ENCODE results near the gene PLA2G4A. TPM values are rescaled to one million over a fixed set of nuclear protein-coding genes. Genes with fewer than 3 reads are reported as not detected.

PLA2G4A gene
- total RNA-seq, 2 donors from 2014 or later = 4.7 to 11.2 TPM

DNA sequence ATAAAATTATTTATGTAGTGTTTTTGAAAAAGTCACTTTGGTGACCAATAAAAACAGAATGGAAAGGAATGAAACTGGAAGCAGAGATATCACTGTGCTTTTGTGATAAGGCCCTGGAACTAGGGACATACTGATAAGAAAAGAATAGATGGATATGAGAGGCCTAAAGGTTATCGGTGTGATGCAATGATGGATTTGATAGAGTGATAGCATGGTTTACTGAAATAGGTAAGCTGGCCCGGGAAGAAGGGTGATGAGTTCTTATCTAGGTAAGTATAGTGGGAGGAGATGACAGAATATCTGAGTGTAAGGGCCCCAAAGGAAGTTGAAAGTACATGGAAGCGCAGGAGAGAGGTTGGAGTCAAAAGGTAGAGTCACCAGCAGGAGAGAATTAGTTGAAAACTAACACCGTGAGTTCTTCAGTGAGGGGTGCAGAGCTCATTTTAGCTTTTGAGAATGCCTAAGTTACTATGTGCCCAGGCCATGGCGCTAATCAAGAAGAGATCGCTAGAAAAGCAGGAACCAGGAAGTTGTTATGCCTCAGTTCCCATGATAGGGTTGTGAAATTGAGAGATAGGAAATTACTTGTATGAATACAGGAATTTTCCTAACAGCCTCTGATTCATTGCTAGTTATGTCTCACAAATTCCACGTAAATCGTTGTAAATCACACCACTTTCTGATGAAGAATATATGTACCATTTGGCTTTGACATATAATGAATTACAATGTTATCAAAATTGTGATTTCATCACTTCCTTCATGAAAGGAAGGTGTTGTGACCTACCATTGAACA is 115.3 kb downstream of the PLA2G4A start:
- ATAC-seq (no peak), DNase-seq (no peak)
- Histone ChIP-seq H3K9me3 (no peaks in the 10 kb centered on the region), H3K4me3 (no peak overlapping the region), H3K4me1 (no peaks in the 10 kb centered on the region), H3K36me3 (replicated peaks in 1 of 2; ENCODE audit: insufficient read depth in 1 of 2, low read depth in 2 of 2) (no peaks in the 10 kb centered on the region), H3K27ac (no peak overlapping the region), H3K27me3 (no peaks in the 10 kb centered on the region)
- no peak for TF ChIP-seq POLR2A (IDR thresholded peaks at IDR 0.05)
- TF ChIP-seq, protein P1, sequence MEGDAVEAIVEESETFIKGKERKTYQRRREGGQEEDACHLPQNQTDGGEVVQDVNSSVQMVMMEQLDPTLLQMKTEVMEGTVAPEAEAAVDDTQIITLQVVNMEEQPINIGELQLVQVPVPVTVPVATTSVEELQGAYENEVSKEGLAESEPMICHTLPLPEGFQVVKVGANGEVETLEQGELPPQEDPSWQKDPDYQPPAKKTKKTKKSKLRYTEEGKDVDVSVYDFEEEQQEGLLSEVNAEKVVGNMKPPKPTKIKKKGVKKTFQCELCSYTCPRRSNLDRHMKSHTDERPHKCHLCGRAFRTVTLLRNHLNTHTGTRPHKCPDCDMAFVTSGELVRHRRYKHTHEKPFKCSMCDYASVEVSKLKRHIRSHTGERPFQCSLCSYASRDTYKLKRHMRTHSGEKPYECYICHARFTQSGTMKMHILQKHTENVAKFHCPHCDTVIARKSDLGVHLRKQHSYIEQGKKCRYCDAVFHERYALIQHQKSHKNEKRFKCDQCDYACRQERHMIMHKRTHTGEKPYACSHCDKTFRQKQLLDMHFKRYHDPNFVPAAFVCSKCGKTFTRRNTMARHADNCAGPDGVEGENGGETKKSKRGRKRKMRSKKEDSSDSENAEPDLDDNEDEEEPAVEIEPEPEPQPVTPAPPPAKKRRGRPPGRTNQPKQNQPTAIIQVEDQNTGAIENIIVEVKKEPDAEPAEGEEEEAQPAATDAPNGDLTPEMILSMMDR (IDR thresholded peaks at IDR 0.05) = no peak
- intact Hi-C loops (cut with DNase I) = no loop called here
- WGBS, 2 donors = 58 to 66% methylated on average over 8 of the region's 8 CpGs

DNA sequence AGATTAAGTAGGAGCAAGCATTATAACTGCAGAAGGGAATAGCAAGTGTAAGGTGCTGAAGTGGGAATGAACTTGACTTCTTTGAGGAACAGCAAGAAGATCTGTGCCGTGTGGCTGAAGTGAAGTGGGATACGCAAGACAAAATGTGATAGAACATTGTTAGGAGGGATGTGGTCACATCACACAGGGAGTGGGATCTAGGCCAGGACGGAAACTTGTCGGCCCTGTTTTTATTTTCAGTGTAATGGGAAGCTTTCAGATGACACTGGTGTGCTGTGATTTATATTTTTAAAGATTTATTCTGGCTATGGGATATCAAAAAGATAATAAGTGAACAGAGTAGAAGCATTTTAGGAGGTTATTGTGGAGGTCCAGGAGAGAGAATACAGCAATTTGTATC is 116.4 kb downstream of the PLA2G4A start:
- ATAC-seq = no peak
- Histone ChIP-seq H3K4me1 (no peaks in the 10 kb centered on the region), H3K36me3 (replicated peaks in 1 of 2; ENCODE audit: insufficient read depth in 1 of 2, low read depth in 2 of 2) (no peaks in the 10 kb centered on the region), H3K27me3 (no peaks in the 10 kb centered on the region), H3K27ac (no peak overlapping the region), H3K4me3 (no peak overlapping the region), H3K9me3 (no peaks in the 10 kb centered on the region)
- no peak for DNase-seq
- WGBS, 2 donors = 75 to 77% methylated on average over 4 of the region's 4 CpGs
- intact Hi-C loops (cut with DNase I) = no loop called here
- no peak for TF ChIP-seq POLR2A (IDR thresholded peaks at IDR 0.05)
- TF ChIP-seq, protein P1 (IDR thresholded peaks at IDR 0.05) = no peak

DNA sequence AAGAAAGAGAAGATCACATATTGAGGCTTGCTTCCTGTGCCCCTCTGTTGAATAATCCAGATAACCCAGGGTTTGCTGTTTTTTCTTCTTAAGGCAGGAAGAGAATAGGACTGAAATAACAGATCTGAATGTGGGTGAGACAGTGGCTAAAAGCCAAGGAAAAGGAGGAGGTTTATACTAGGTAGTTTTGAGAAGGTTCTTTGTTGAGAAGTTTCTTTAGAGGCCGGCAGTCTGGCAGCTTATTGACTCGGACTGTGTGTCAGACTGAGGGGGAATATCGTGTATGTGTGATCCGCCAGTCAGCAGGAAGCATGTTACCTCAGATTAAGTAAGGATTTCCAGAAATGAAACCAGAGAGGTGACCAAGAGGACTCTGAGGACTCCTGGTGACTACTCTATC is 119.8 kb downstream of the PLA2G4A start:
- Histone ChIP-seq H3K36me3 (replicated peaks in 1 of 2; ENCODE audit: insufficient read depth in 1 of 2, low read depth in 2 of 2) (no peaks in the 10 kb centered on the region), H3K9me3 (no peaks in the 10 kb centered on the region), H3K27me3 (no peaks in the 10 kb centered on the region), H3K4me1 (no peaks in the 10 kb centered on the region), H3K27ac (no peak overlapping the region), H3K4me3 (no peak overlapping the region)
- TF ChIP-seq, protein P1 (IDR thresholded peaks at IDR 0.05) = no peak
- TF ChIP-seq POLR2A (IDR thresholded peaks at IDR 0.05) = no peak
- 50 to 52% methylated on average over 4 of the region's 4 CpGs for WGBS, 2 donors
- DNase-seq (no peak), ATAC-seq (no peak)
- intact Hi-C loops (cut with DNase I) = no loop called here

DNA sequence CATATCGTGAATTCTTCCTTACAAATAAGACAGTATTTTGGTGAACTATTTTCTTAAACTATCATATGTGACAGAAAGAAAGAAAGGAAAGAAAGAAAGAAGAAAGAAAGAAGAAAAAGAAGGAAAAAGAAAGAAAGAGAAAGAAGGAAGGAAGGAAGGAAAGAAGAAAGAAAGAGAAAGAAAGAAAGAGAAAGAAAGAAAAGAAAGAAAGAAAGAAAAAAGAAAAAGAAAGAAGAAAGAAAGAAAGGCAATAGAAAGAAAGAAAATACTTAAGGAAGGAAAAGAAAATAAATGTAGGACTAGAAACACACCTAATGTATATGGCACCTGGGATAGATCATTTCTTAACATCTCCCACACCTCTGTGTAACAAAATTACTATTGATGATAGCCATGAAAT is 120.4 kb downstream of the PLA2G4A start:
- DNase-seq (no peak), ATAC-seq (no peak)
- no peaks in the 10 kb centered on the region for H3K36me3 ChIP-seq (replicated peaks in 1 of 2; ENCODE audit: insufficient read depth in 1 of 2, low read depth in 2 of 2)
- 29 to 51% methylated on average over 1 of the region's 1 CpG for WGBS, 2 donors
- H3K27ac ChIP-seq = no peak overlapping the region
- H3K9me3 ChIP-seq = no peaks in the 10 kb centered on the region
- no peak for TF ChIP-seq POLR2A (IDR thresholded peaks at IDR 0.05)
- TF ChIP-seq, protein P1 (IDR thresholded peaks at IDR 0.05) = no peak
- intact Hi-C loops (cut with DNase I) = no loop called here
- H3K4me1 ChIP-seq = no peaks in the 10 kb centered on the region
- H3K4me3 ChIP-seq = no peak overlapping the region
- H3K27me3 ChIP-seq = no peaks in the 10 kb centered on the region

DNA sequence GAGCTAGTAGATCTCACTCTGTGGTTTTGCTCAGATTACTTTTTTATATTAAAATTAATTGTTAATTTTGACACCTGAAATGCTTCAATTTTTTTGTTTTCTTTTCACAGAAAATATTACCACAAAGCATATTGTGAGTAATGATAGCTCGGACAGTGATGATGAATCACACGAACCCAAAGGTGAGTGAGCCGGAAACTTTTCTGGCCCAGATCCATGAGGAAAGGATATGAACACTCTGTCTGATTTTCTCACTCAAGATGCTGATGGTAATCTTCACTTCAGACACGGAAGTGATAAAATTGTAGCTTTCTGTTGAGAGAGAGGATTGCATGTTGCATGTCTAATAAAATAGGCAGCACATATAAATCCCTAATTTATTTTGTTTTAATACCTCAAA is 121.8 kb downstream of the PLA2G4A start:
- no peak for ATAC-seq
- intact Hi-C loops (cut with DNase I) = no loop called here
- no peaks in the 10 kb centered on the region for H3K9me3 ChIP-seq
- TF ChIP-seq, protein P1 (IDR thresholded peaks at IDR 0.05) = no peak
- TF ChIP-seq POLR2A (IDR thresholded peaks at IDR 0.05) = no peak
- no peak for DNase-seq
- H3K4me3 ChIP-seq = no peak overlapping the region
- no peaks in the 10 kb centered on the region for H3K36me3 ChIP-seq (replicated peaks in 1 of 2; ENCODE audit: insufficient read depth in 1 of 2, low read depth in 2 of 2)
- H3K4me1 ChIP-seq = no peaks in the 10 kb centered on the region
- WGBS, 2 donors = 67 to 75% methylated on average over 4 of the region's 4 CpGs
- no peaks in the 10 kb centered on the region for H3K27me3 ChIP-seq
- H3K27ac ChIP-seq = no peak overlapping the region
